ENCODE data around the gene ARHGAP29.

Gene ARHGAP29

GRCh38 chr1:94236013-94236491 is 1.3 kb downstream of the ARHGAP29 start:
- TF ChIP-seq, protein P1, sequence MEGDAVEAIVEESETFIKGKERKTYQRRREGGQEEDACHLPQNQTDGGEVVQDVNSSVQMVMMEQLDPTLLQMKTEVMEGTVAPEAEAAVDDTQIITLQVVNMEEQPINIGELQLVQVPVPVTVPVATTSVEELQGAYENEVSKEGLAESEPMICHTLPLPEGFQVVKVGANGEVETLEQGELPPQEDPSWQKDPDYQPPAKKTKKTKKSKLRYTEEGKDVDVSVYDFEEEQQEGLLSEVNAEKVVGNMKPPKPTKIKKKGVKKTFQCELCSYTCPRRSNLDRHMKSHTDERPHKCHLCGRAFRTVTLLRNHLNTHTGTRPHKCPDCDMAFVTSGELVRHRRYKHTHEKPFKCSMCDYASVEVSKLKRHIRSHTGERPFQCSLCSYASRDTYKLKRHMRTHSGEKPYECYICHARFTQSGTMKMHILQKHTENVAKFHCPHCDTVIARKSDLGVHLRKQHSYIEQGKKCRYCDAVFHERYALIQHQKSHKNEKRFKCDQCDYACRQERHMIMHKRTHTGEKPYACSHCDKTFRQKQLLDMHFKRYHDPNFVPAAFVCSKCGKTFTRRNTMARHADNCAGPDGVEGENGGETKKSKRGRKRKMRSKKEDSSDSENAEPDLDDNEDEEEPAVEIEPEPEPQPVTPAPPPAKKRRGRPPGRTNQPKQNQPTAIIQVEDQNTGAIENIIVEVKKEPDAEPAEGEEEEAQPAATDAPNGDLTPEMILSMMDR (IDR thresholded peaks at IDR 0.05; ENCODE audit: low read depth, low read length) = no peak
- peak overlapping the region; percentile 91 for H3K4me3 ChIP-seq (ENCODE audit: low read depth, low read length)

DNA sequence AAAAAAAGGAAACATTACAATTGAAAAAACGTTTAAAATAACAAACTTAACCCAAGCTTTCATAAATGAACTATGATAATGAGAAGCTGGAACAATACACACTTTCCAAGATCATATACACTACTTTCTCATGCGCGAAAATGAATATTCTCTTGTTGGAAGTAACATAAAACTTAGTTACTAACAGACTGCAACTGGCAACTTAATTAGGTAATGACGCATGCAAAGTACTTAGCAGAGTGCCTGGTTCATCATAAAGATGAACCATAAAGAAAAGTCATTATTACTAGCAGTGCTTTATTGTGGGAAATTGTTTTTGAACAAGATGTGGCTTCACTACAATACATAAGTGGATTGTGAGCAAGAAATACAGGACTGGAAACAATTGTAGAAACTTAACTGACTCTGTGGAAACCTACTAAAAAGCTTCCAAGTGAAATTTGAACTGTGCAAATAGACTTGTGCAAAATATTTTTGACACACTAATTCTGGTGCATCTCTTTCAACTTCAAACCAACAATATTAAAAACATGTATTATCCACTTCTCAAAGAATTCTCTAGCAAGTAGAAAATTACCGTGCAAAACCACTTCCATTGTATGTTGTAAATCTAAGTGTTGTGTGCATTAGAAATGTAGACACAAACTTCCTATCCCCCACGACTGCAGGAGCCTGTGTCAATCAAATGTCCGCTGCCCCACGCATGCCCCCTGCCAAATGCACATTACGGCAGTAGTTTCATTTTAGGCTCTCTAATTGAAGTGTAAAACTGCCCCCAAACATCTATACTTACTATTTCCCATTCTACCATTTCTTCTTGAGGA is 2.0 kb downstream of the ARHGAP29 start:
- TF ChIP-seq, protein P1 (IDR thresholded peaks at IDR 0.05; ENCODE audit: low read depth, low read length) = no peak
- peak overlapping the region; percentile 91 for H3K4me3 ChIP-seq (ENCODE audit: low read depth, low read length)

- TF ChIP-seq, protein P1 (IDR thresholded peaks at IDR 0.05; ENCODE audit: low read depth, low read length) = no peak
- H3K4me3 ChIP-seq (ENCODE audit: low read depth, low read length) = no peak overlapping the region
These were observed 2.8 kb downstream of the ARHGAP29 start for GRCh38 chr1:94234615-94235014.

- TF ChIP-seq, protein P1 (IDR thresholded peaks at IDR 0.05; ENCODE audit: low read depth, low read length) = no peak
- no peak overlapping the region for H3K4me3 ChIP-seq (ENCODE audit: low read depth, low read length)
These were observed 5.6 kb downstream of the ARHGAP29 start for GRCh38 chr1:94231746-94232145.

GRCh38 chr1:94230920-94231319 is 6.5 kb downstream of the ARHGAP29 start:
- TF ChIP-seq, protein P1 (IDR thresholded peaks at IDR 0.05; ENCODE audit: low read depth, low read length) = no peak
- H3K4me3 ChIP-seq (ENCODE audit: low read depth, low read length) = no peak overlapping the region

GRCh38 chr1:94228640-94229375 is 8.6 kb downstream of the ARHGAP29 start:
- TF ChIP-seq, protein P1 (IDR thresholded peaks at IDR 0.05; ENCODE audit: low read depth, low read length) = no peak
- H3K4me3 ChIP-seq (ENCODE audit: low read depth, low read length) = no peak overlapping the region

DNA sequence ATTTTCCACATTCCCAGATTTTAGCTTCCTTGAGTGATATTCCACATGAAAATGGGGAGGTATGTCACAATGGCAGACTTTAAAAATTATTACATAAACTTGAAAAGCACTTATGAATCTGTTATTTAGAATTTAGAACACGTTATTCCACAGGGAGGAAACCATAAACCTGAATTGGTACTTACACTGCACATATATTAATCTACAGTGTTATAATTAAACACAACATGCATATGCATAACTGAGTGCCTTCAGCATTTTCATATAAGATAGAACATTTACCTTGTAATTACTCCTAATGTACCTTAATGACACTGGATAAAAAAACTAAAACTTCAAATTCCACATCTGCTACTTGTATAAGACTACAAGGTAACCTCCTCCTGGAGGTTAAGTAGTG is 9.8 kb downstream of the ARHGAP29 start:
- TF ChIP-seq, protein P1 (IDR thresholded peaks at IDR 0.05; ENCODE audit: low read depth, low read length) = no peak
- no peak overlapping the region for H3K4me3 ChIP-seq (ENCODE audit: low read depth, low read length)

Measured in WI38 (cell line).